PFSK-1 (cell line): ENCODE measurements around the gene MC4R.

Experiments used
- FOXP2 ChIP-seq: optimal IDR thresholded peaks from 2 replicates; pipeline ENCODE3; 2011; ENCODE audit warnings: borderline replicate concordance, control low read depth, inconsistent platforms; ENCODE audit not compliant: insufficient read depth; ENCODE audit errors: extremely low read length, extremely low read depth
- POLR2AphosphoS5 ChIP-seq: IDR thresholded peaks from 2 replicates; pipeline ENCODE4 v1.6.1; 2012; ENCODE audit warnings: low read depth, mild to moderate bottlenecking, control low read depth, low read length, moderate library complexity
- REST ChIP-seq, 2 experiments: IDR thresholded peaks; 2 replicates each; pipeline versions ENCODE4 v1.6.1 to v1.8.0; 2011 to 2012; ENCODE audit warnings: low read depth in 2 of 2, low read length in 2 of 2, control low read depth in 1 of 2, inconsistent platforms in 1 of 2, mild to moderate bottlenecking in 1 of 2, moderate library complexity in 1 of 2; ENCODE audit not compliant: insufficient read depth in 1 of 2
- SIN3A ChIP-seq: IDR thresholded peaks from 2 replicates; pipeline ENCODE4 v1.6.1; 2012; ENCODE audit warnings: mild to moderate bottlenecking, low read length, moderate library complexity, borderline replicate concordance; ENCODE audit not compliant: insufficient read depth
- TAF1 ChIP-seq: IDR thresholded peaks from 2 replicates; pipeline ENCODE4 v1.6.1; 2012; ENCODE audit warnings: low read length, control low read depth, borderline replicate concordance; ENCODE audit not compliant: insufficient read depth

MC4R gene

GRCh38 chr18:60385693-60386092 is 13.1 kb upstream of the MC4R start:
- no peak for TF ChIP-seq TAF1
- TF ChIP-seq POLR2AphosphoS5 = no peak
- no peak for TF ChIP-seq FOXP2
- TF ChIP-seq SIN3A = no peak
- TF ChIP-seq REST (IDR thresholded peaks at IDR 0.05; ENCODE audit: insufficient read depth in 1 of 2, low read depth in 2 of 2, low read length in 2 of 2) = no peak

GRCh38 chr18:60383893-60384292 is 11.3 kb upstream of the MC4R start:
- TF ChIP-seq POLR2AphosphoS5 = no peak
- no peak for TF ChIP-seq FOXP2
- TF ChIP-seq TAF1 = no peak
- TF ChIP-seq SIN3A = no peak
- TF ChIP-seq REST (IDR thresholded peaks at IDR 0.05; ENCODE audit: insufficient read depth in 1 of 2, low read depth in 2 of 2, low read length in 2 of 2) = no peak

GRCh38 chr18:60377778-60378469 is 5.3 kb upstream of the MC4R start:
- TF ChIP-seq FOXP2 (no peak), POLR2AphosphoS5 (no peak), TAF1 (no peak), SIN3A (no peak), REST (IDR thresholded peaks at IDR 0.05; ENCODE audit: insufficient read depth in 1 of 2, low read depth in 2 of 2, low read length in 2 of 2) (no peak)

- TF ChIP-seq TAF1 = no peak
- no peak for TF ChIP-seq POLR2AphosphoS5
- TF ChIP-seq SIN3A = no peak
- TF ChIP-seq FOXP2 = no peak
- no peak for TF ChIP-seq REST (IDR thresholded peaks at IDR 0.05; ENCODE audit: insufficient read depth in 1 of 2, low read depth in 2 of 2, low read length in 2 of 2)
Measured at GRCh38 chr18:60372132-60372531, 443 bp downstream of the MC4R start.
